Fibroblast of skin of left biceps (primary cell): ENCODE data around the gene PTPRN2.
A peak's percentile ranks its signal among the peaks of the same experiment; 100 is the strongest.
"Not testable (repeated sequence)": the region's sequence is repeated elsewhere in the genome, so short reads cannot be mapped to it uniquely, and the experiment has no call there.

Source experiments
- DNase-seq, 2 experiments: peaks; one replicate each; pipeline ENCODE4 v3.0.0-alpha.2; 2013; ENCODE audit warnings: low read depth in 2 of 2

The PTPRN2 gene

GRCh38 chr7:158587162-158588084 is at the start of gene PTPRN2:
Gene PTPRN2 (minus strand): TSS chr7:158587823.
- peak; percentile 13 for DNase-seq

GRCh38 chr7:158633055-158633956 is 45.7 kb upstream of the PTPRN2 start:
- DNase-seq: no peak

GRCh38 chr7:158631574-158632195 is 44.1 kb upstream of the PTPRN2 start:
- no peak for DNase-seq

- DNase-seq: not testable (repeated sequence)
These were observed 38.7 kb upstream of the PTPRN2 start for GRCh38 chr7:158626289-158626688.

- DNase-seq: no peak
These were observed 35.6 kb upstream of the PTPRN2 start for GRCh38 chr7:158623241-158623640.

GRCh38 chr7:158620839-158621441 is 33.3 kb upstream of the PTPRN2 start:
- no peak for DNase-seq

GRCh38 chr7:158620418-158620817 is 32.8 kb upstream of the PTPRN2 start:
- DNase-seq: no peak

GRCh38 chr7:158618745-158619140 is 31.1 kb upstream of the PTPRN2 start:
- DNase-seq: no peak

- peak; percentile 8 to 9 for DNase-seq
These were observed 30.1 kb upstream of the PTPRN2 start for GRCh38 chr7:158617737-158618128.

- no peak for DNase-seq
These were observed 28.4 kb upstream of the PTPRN2 start for GRCh38 chr7:158616050-158616449.

- DNase-seq: peak; percentile 8 to 12
These were observed 27.1 kb upstream of the PTPRN2 start for GRCh38 chr7:158614700-158615099.

GRCh38 chr7:158613481-158613880 is 25.9 kb upstream of the PTPRN2 start:
- DNase-seq: no peak

- no peak for DNase-seq
These were observed 24.9 kb upstream of the PTPRN2 start for GRCh38 chr7:158612546-158612945.

- DNase-seq: no peak
These were observed 23.9 kb upstream of the PTPRN2 start for GRCh38 chr7:158611541-158611940.

- DNase-seq: no peak
These were observed 21.8 kb upstream of the PTPRN2 start for GRCh38 chr7:158609313-158609974.

- DNase-seq: no peak
These were observed 19.9 kb upstream of the PTPRN2 start for GRCh38 chr7:158607563-158607962.

GRCh38 chr7:158606671-158607424 is 19.2 kb upstream of the PTPRN2 start:
- DNase-seq: no peak

GRCh38 chr7:158606129-158606528 is 18.5 kb upstream of the PTPRN2 start:
- DNase-seq: no peak

GRCh38 chr7:158603773-158604755 is 16.4 kb upstream of the PTPRN2 start:
- no peak for DNase-seq
